HCT116 (cell line): ENCODE measurements around the gene INF2.

Source experiments
- POLR2A ChIP-seq: IDR thresholded peaks from 2 replicates; pipeline ENCODE4 v1.7.0; 2011; ENCODE audit warnings: borderline replicate concordance; ENCODE audit not compliant: insufficient read depth, insufficient read length; ENCODE audit errors: extremely low read depth
- SP1 ChIP-seq: IDR thresholded peaks from 2 replicates; pipeline ENCODE4 v1.6.1; 2012; ENCODE audit warnings: low read depth
- SRF ChIP-seq: IDR thresholded peaks from 2 replicates; pipeline ENCODE4 v1.6.1; 2012; ENCODE audit warnings: low read depth
- TF ChIP-seq, protein P1 (sequence below), 3 experiments: fragments of 200-600 bp in 1 of 3; sonication (generic) in 1 of 3; IDR thresholded peaks in 2 of 3; conservative IDR thresholded peaks in 1 of 3; 2 replicates each; pipeline ENCODE4 v1.5.1; 2012 to 2017; ENCODE audit warnings: low read depth in 2 of 3, low read length in 2 of 3, antibody characterized with exemption in 1 of 3, borderline replicate concordance in 1 of 3, control low read depth in 1 of 3, mild to moderate bottlenecking in 1 of 3, mixed read lengths in 1 of 3, mixed run types in 1 of 3, moderate library complexity in 1 of 3; ENCODE audit not compliant: insufficient read depth in 1 of 3

DNA sequence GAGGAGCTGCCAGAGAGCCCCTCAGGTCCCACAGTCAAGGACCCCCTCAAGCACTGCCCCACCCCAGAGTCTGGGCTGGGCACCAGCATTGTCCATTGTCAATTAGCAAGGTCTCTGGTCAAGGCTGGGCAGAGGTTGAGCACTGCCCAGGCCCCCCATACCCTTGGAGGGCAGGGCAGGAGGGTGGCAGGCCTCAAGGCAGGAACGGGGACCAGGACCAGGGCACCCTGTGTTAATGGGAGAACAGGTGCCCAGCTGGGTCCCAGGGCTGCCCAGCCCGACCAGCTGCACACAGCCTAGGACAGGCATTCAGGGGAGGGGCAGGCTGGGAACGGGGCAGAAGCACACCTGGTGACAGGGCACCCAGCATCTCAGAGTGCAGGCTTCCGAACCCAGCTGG lies 82.0 kb downstream of the INF2 start:
- TF ChIP-seq POLR2A = no peak
- TF ChIP-seq SRF = no peak
- no peak for TF ChIP-seq SP1
- TF ChIP-seq, protein P1, sequence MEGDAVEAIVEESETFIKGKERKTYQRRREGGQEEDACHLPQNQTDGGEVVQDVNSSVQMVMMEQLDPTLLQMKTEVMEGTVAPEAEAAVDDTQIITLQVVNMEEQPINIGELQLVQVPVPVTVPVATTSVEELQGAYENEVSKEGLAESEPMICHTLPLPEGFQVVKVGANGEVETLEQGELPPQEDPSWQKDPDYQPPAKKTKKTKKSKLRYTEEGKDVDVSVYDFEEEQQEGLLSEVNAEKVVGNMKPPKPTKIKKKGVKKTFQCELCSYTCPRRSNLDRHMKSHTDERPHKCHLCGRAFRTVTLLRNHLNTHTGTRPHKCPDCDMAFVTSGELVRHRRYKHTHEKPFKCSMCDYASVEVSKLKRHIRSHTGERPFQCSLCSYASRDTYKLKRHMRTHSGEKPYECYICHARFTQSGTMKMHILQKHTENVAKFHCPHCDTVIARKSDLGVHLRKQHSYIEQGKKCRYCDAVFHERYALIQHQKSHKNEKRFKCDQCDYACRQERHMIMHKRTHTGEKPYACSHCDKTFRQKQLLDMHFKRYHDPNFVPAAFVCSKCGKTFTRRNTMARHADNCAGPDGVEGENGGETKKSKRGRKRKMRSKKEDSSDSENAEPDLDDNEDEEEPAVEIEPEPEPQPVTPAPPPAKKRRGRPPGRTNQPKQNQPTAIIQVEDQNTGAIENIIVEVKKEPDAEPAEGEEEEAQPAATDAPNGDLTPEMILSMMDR (IDR thresholded peaks at IDR 0.05 in 2 of 3, conservative IDR thresholded peaks at IDR 0.05 in 1 of 3; ENCODE audit: borderline replicate concordance in 1 of 3, insufficient read depth in 1 of 3, low read depth in 2 of 3, low read length in 2 of 3) = no peak
